NOMO-1 (cell line): ENCODE measurements around the gene NFATC2.
"Not testable (repeated sequence)": the region's sequence is repeated elsewhere in the genome, so short reads cannot be mapped to it uniquely, and the experiment has no call there.

ENCODE experiments used
- DNase-seq, 2 experiments: peaks; one replicate each; lab custom pipeline; 2025; ENCODE audit not compliant: unreplicated experiment in 2 of 2; lab: John Stamatoyannopoulos, UW

Gene NFATC2

GRCh38 chr20:51569815-51570738, 27.6 kb upstream of the NFATC2 start:
- DNase-seq, result no peak

- DNase-seq, result not testable (repeated sequence)
These were observed 26.0 kb upstream of the NFATC2 start for GRCh38 chr20:51568533-51568932.

- DNase-seq, result no peak
These were observed 25.1 kb upstream of the NFATC2 start for GRCh38 chr20:51567622-51568021.

- DNase-seq, result no peak
These were observed 24.1 kb upstream of the NFATC2 start for GRCh38 chr20:51566594-51566993.

- DNase-seq, result peak; percentile 47 to 68
These were observed 23.0 kb upstream of the NFATC2 start for GRCh38 chr20:51565298-51566144.

- DNase-seq, result no peak
These were observed 21.2 kb upstream of the NFATC2 start for GRCh38 chr20:51563486-51564332.

- DNase-seq, result no peak
These were observed 20.6 kb upstream of the NFATC2 start for GRCh38 chr20:51563174-51563485.

- DNase-seq, result no peak
These were observed 20.0 kb upstream of the NFATC2 start for GRCh38 chr20:51562332-51563173.

- DNase-seq, result no peak
These were observed 19.5 kb upstream of the NFATC2 start for GRCh38 chr20:51562027-51562331.

GRCh38 chr20:51560550-51561307, 18.2 kb upstream of the NFATC2 start:
- no peak for DNase-seq

GRCh38 chr20:51560042-51560441, 17.5 kb upstream of the NFATC2 start:
- no peak for DNase-seq

GRCh38 chr20:51554538-51555165, 12.1 kb upstream of the NFATC2 start:
- DNase-seq, result no peak

GRCh38 chr20:51553897-51554486, 11.5 kb upstream of the NFATC2 start:
- DNase-seq, result no peak

GRCh38 chr20:51551186-51551585, 8.7 kb upstream of the NFATC2 start:
- DNase-seq, result no peak

- DNase-seq, result no peak
These were observed 7.0 kb upstream of the NFATC2 start for GRCh38 chr20:51549474-51549873.

GRCh38 chr20:51547951-51548350, 5.4 kb upstream of the NFATC2 start:
- DNase-seq, result no peak

- no peak for DNase-seq
These were observed 3.0 kb upstream of the NFATC2 start for GRCh38 chr20:51545515-51545914.

- no peak for DNase-seq
These were observed 886 bp upstream of the NFATC2 start for GRCh38 chr20:51543422-51543788.
